ENCODE results near the gene EPHB1. TPM values are rescaled to one million over a fixed set of nuclear protein-coding genes. Genes with fewer than 3 reads are reported as not detected.

The EPHB1 gene
- polyA plus RNA-seq, 1 of the 3 experiments (the other 2 are of a cell fraction), result 1.2 TPM

DNA sequence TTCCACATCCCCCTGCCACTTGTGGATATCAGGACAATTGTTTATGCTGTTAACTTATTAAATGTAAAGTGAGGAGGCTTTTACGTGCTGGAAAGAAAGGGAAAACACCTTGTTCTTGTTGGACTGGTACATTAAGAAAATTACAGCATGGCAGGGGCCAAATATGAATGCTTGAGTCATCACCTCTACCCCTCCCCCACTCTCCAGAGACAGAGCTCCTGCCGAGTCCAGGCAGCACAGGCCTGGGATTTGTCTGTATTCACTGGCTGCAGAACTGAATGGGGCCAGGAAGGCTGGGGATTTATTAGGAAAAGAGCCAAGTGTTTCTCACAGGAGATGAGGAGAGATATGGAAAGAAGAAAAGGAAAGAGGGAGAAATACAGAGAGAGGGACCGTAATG is 308.9 kb downstream of the EPHB1 start:
- no peaks in the 10 kb centered on the region for H3F3A ChIP-seq (replicated peaks; ENCODE audit: insufficient read depth)
- no peak overlapping the region for H3K4me2 ChIP-seq
- 24% methylated on average over 3 of the region's 3 CpGs for WGBS (ENCODE audit: low lambda C conversion rate)
- TF ChIP-seq, protein P1, sequence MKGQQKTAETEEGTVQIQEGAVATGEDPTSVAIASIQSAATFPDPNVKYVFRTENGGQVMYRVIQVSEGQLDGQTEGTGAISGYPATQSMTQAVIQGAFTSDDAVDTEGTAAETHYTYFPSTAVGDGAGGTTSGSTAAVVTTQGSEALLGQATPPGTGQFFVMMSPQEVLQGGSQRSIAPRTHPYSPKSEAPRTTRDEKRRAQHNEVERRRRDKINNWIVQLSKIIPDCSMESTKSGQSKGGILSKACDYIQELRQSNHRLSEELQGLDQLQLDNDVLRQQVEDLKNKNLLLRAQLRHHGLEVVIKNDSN (IDR thresholded peaks at IDR 0.05; ENCODE audit: borderline replicate concordance, low read depth), result no peak
- no peak for TF ChIP-seq ELF1 (IDR thresholded peaks at IDR 0.05)
- no peak for TF ChIP-seq EZH2phosphoT487 (IDR thresholded peaks at IDR 0.05; ENCODE audit: borderline replicate concordance, low read depth)
- no peak for TF ChIP-seq SMC3 (IDR thresholded peaks at IDR 0.05; ENCODE audit: low read depth, low read length)
- TF ChIP-seq, protein P2, sequence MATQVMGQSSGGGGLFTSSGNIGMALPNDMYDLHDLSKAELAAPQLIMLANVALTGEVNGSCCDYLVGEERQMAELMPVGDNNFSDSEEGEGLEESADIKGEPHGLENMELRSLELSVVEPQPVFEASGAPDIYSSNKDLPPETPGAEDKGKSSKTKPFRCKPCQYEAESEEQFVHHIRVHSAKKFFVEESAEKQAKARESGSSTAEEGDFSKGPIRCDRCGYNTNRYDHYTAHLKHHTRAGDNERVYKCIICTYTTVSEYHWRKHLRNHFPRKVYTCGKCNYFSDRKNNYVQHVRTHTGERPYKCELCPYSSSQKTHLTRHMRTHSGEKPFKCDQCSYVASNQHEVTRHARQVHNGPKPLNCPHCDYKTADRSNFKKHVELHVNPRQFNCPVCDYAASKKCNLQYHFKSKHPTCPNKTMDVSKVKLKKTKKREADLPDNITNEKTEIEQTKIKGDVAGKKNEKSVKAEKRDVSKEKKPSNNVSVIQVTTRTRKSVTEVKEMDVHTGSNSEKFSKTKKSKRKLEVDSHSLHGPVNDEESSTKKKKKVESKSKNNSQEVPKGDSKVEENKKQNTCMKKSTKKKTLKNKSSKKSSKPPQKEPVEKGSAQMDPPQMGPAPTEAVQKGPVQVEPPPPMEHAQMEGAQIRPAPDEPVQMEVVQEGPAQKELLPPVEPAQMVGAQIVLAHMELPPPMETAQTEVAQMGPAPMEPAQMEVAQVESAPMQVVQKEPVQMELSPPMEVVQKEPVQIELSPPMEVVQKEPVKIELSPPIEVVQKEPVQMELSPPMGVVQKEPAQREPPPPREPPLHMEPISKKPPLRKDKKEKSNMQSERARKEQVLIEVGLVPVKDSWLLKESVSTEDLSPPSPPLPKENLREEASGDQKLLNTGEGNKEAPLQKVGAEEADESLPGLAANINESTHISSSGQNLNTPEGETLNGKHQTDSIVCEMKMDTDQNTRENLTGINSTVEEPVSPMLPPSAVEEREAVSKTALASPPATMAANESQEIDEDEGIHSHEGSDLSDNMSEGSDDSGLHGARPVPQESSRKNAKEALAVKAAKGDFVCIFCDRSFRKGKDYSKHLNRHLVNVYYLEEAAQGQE (IDR thresholded peaks at IDR 0.05; ENCODE audit: low read depth, low read length), result no peak
- TF ChIP-seq GATA2 (CRISPR knock-in tag; IDR thresholded peaks at IDR 0.05), result no peak
- TF ChIP-seq, protein P3, sequence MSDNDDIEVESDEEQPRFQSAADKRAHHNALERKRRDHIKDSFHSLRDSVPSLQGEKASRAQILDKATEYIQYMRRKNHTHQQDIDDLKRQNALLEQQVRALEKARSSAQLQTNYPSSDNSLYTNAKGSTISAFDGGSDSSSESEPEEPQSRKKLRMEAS (IDR thresholded peaks at IDR 0.05; ENCODE audit: low read depth), result no peak
- no peak for TF ChIP-seq MXI1 (IDR thresholded peaks at IDR 0.05; ENCODE audit: low read depth, low read length)
- TF ChIP-seq, protein P4, sequence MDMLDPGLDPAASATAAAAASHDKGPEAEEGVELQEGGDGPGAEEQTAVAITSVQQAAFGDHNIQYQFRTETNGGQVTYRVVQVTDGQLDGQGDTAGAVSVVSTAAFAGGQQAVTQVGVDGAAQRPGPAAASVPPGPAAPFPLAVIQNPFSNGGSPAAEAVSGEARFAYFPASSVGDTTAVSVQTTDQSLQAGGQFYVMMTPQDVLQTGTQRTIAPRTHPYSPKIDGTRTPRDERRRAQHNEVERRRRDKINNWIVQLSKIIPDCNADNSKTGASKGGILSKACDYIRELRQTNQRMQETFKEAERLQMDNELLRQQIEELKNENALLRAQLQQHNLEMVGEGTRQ (IDR thresholded peaks at IDR 0.05; ENCODE audit: borderline replicate concordance, low read depth, low read length), result no peak
- TF ChIP-seq SIN3A (IDR thresholded peaks at IDR 0.05; ENCODE audit: borderline replicate concordance, low read depth, low read length), result no peak
- TF ChIP-seq CHD2 (IDR thresholded peaks at IDR 0.05; ENCODE audit: low read length, partially characterized antibody), result no peak
- TF ChIP-seq FOXM1 (IDR thresholded peaks at IDR 0.05; ENCODE audit: low read depth), result no peak
- TF ChIP-seq, protein P5, sequence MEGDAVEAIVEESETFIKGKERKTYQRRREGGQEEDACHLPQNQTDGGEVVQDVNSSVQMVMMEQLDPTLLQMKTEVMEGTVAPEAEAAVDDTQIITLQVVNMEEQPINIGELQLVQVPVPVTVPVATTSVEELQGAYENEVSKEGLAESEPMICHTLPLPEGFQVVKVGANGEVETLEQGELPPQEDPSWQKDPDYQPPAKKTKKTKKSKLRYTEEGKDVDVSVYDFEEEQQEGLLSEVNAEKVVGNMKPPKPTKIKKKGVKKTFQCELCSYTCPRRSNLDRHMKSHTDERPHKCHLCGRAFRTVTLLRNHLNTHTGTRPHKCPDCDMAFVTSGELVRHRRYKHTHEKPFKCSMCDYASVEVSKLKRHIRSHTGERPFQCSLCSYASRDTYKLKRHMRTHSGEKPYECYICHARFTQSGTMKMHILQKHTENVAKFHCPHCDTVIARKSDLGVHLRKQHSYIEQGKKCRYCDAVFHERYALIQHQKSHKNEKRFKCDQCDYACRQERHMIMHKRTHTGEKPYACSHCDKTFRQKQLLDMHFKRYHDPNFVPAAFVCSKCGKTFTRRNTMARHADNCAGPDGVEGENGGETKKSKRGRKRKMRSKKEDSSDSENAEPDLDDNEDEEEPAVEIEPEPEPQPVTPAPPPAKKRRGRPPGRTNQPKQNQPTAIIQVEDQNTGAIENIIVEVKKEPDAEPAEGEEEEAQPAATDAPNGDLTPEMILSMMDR (IDR thresholded peaks at IDR 0.05), result no peak
- no peaks in the 10 kb centered on the region for H3K79me2 ChIP-seq (ENCODE audit: insufficient read depth)
- H3K27ac ChIP-seq (ENCODE audit: low read depth in 2 of 2, low read length in 1 of 2), result no peak overlapping the region
- no peak overlapping the region for H3K4me3 ChIP-seq (ENCODE audit: low read depth in 2 of 2, low read length in 1 of 2)
- peaks cover 0 to 3% of the 10 kb centered on the region in 2 experiments; a peak in 1 of 4 replicates for H3K4me1 ChIP-seq (ENCODE audit: control insufficient read depth in 1 of 2, insufficient read depth in 2 of 2, low read depth in 1 of 2, low read length in 1 of 2)
- no peak overlapping the region for H2AFZ ChIP-seq (ENCODE audit: low read depth)
- H3K27me3 ChIP-seq (ENCODE audit: insufficient read depth), result no peaks in the 10 kb centered on the region
- H3K9me2 ChIP-seq, result no peaks in the 10 kb centered on the region
- H3K9me3 ChIP-seq, result no peaks in the 10 kb centered on the region
- H4K20me1 ChIP-seq (ENCODE audit: insufficient read depth), result no peaks in the 10 kb centered on the region
- DNase-seq, result peak; percentile 12
- ChIA-PET CTCF (no interaction called here), POLR2A (no interaction called here)
- H3K36me3 ChIP-seq (replicated peaks in 1 of 2; ENCODE audit: control insufficient read depth in 1 of 2, insufficient read depth in 2 of 2, low read length in 1 of 2), result no peaks in the 10 kb centered on the region
- no peak overlapping the region for H3K9ac ChIP-seq
